Ureter (tissue), 1 donor: Measurements from ENCODE around the gene COPZ2. TPM values are rescaled to one million over a fixed set of nuclear protein-coding genes. Genes with fewer than 3 reads are reported as not detected.

Experiments used
- DNase-seq: peaks from one replicate; pipeline ENCODE4 v3.0.0-alpha.2; 2020; ENCODE audit warnings: low spot score
- total RNA-seq: library from RNA; stranded (reverse); gene quantifications from one replicate; pipeline ENCODE4 v1.2.4, GENCODE V29; 2023
- donor health status: DM: yes; HTN: yes; CAD: no.

COPZ2 gene
- total RNA-seq, 1 donor from 2014 or later: 29.1 TPM

DNA sequence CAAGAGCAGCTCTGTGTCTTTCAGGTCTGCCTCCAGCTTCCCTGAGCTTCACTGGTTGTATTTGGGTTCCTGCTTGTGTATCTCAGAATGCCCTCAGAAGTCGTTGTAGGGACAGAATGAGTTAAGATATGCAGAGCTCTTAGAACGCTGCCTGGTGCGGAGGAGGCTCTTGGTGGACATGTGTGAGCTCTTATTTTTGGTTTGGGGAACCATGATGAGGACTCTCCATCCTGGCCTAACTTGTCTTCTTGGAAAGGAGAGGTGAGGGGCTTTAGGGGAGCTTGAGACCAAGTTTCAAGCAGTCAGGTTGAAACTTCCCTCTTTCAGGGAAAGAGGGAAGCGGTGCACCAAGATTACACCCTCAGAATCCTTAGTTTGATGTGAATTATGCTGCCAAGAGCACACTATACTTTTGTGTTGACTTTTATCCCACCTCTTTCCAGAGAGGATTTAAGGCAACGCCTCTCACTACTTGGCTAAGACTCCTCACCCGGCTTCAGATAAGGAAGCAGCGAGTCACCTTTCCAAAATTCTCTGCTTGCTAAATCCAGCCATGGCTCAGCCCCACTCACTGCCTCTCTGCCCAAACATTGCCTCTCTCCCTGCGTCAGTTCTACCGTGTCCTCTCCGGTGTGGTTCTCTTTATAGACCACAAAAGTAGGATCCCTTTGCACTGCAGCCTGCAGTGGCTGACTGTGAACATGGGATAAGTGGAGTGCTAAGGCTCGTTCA, 53.9 kb downstream of the COPZ2 start:
- no peak for DNase-seq

DNA sequence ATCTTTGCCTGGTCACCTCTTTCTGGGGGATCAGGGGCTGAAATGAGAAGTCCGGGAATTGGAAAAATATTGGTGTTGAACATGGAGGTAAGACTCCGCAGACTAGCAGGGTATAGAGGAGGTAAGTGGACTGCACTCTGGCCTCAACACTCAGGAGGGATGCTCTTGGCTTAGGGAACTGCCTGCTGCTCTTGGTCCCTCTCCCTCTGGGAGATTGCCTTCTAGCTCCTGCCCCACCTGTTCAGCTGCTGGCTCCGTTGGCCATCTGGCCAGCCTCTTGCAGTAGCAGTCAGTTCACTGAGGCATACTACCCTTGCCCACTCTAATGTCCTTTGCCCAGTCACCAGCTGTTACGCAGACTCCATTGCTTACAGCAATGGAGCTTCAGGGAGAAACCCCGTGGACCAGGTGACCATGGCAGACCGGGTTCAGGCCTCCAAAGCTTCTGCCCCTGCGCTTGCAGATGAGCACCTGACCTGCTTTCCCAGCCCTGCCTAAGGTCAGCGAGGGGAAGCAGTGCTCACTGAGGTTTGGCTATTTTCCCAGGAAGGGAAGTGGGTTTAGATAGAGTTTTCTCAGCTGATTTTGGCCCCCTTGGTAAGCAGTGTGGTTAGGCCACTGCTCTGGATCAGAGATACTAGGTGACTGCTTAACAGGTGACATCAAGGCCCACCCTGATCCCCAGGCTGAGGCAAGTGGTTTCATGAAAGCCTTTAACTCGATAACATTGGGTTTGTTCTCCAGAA, 54.8 kb downstream of the COPZ2 start:
- DNase-seq: no peak

DNA sequence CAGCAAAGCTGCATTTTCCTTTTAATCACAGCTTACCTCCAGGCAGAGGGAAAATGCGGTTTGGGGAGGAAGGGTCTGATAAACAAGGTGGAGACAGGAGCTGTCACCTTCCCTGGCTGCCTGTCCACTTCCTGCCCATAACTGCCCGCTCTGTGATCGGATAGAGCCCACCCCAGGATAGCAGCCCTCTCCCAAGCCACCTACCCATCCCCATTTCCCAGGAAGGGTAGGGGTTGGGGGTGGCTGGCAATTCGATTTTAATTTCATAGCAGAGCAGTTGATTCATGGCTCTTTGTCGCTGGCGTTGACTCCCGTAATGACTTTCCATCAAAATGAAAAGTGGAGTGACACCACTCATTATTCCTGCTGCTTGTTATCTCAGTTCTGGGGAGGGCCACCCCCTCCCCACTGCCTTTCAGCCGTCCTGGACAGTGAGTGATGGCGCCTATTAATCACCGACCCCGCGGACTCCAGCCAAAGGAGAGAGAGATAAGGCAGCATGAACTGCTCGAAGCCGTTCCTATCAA, 55.4 kb downstream of the COPZ2 start:
- DNase-seq: no peak

DNA sequence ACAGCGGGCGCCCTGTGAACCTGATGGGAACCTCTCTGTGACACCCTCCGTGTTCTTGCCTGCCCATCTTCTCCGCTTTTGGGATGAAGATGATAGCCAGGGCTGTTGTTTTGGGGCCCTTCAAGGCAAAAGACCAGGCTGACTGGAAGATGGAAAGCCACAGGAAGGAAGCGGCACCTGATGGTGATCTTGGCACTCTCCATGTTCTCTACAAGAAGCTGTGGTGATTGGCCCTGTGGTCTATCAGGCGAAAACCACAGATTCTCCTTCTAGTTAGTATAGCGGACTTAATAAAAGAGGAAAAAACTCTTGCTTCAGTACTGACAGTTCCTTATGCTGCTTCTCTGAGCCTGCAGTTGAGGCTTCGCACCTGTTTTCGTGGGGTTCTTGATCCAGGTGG, 56.1 kb downstream of the COPZ2 start:
- DNase-seq: no peak

DNA sequence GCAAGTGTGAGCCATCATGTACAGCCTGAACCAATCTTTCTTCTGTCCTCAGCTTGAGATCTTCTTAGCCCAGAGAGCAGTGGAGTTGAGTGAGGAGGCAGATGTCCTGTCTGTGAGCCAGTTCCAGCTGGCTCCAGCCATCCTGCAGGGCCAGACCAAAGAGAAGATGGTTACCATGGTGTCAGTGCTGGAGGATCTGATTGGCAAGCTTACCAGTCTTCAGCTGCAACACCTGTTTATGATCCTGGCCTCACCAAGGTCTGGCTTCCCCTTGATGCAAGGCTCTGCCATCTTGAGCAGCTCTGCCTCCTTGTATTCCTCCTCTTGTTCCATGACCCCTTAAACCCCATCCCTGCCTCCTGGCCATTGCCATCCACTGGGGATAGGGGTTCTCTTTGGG, 57.1 kb downstream of the COPZ2 start:
- DNase-seq: no peak

DNA sequence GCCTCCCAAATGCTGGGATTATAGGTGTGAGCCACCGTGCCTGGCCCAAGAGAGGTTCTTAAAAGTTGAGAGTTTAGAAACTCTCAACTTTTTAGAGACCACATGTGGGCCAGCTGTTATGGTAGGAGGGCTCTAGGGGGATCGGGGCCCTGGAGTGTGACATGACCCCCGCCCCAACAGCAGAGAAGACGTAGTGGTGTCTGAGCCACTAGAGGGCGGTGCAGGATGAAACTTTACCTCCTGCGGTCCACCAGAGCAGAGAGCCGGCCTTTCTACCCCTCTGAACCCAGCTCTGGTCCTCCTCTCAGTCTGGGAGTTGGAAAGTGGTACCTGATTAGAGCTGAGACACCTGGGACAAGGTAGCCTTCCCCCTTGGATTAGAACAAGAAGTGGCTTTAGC, 59.3 kb downstream of the COPZ2 start:
- DNase-seq: peak; percentile 59

Other genes starting within 250 kb of the COPZ2 start
- gene OSBPL7, start 216.0 kb downstream of the COPZ2 start, total RNA-seq: 27.2 TPM
- 38.2 TPM for gene MRPL10, start 206.3 kb downstream of the COPZ2 start, total RNA-seq
- gene LRRC46, start 206.1 kb downstream of the COPZ2 start, total RNA-seq: 0.31 TPM
- 36.5 TPM for gene SCRN2, start 196.5 kb downstream of the COPZ2 start, total RNA-seq
- gene SP6, start 186.6 kb downstream of the COPZ2 start, total RNA-seq: 9.2 TPM
- 22.7 TPM for gene SP2, start 141.6 kb downstream of the COPZ2 start, total RNA-seq
- 40.9 TPM for gene PNPO, start 96.2 kb downstream of the COPZ2 start, total RNA-seq
- 12.2 TPM for gene PRR15L, start 79.9 kb downstream of the COPZ2 start, total RNA-seq
- gene CDK5RAP3, start 66.7 kb downstream of the COPZ2 start, total RNA-seq: 207 TPM
- gene NFE2L1, start 10.6 kb upstream of the COPZ2 start, total RNA-seq: 143 TPM
- 29.3 TPM for gene CBX1, start 63.7 kb upstream of the COPZ2 start, total RNA-seq
- 24.3 TPM for gene SNX11, start 70.0 kb upstream of the COPZ2 start, total RNA-seq